GM13977 (cell line): Measurements from ENCODE around the gene IGF1R.

Source experiments
- DNase-seq: peaks from one replicate; pipeline ENCODE4 v3.0.0; 2012; ENCODE audit warnings: low spot score
- in situ Hi-C: fragments of 300-500 bp; cut with MboI; formaldehyde crosslinking; loops from one replicate; pipeline ENCODE4 v1.12.0; 2022; ENCODE audit warnings: low sequenced_read_pairs, low pct_unique_long_range_greater_than_20kb, mixed read lengths, inconsistent platforms; ENCODE audit not compliant: unreplicated experiment
- TF ChIP-seq, protein P1 (sequence below): IDR thresholded peaks from 2 replicates; pipeline ENCODE4 v1.5.1; 2012; ENCODE audit warnings: mild to moderate bottlenecking, control low read depth; ENCODE audit not compliant: insufficient read depth; ENCODE audit errors: extremely low read depth, missing control alignments

The IGF1R gene

DNA sequence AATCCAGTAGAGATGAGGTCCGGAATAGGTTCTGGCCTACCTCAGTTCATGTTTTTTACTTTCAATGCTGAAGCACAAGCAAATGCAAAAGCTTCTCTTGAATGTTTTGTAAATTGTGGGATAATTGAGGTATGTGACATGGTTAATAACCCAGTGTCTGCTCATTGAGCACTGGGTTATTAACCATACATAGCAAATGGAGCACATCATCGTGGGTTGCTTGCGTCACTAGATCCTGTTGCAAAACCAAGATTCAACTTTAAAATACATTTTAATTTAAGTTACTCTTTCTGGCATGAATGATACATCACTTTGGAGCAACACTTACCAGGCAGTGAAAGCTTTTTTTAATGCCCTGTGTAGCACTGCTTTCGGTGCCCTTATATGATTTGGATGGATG lies 165.6 kb downstream of the IGF1R start:
- no peak for DNase-seq
- TF ChIP-seq, protein P1, sequence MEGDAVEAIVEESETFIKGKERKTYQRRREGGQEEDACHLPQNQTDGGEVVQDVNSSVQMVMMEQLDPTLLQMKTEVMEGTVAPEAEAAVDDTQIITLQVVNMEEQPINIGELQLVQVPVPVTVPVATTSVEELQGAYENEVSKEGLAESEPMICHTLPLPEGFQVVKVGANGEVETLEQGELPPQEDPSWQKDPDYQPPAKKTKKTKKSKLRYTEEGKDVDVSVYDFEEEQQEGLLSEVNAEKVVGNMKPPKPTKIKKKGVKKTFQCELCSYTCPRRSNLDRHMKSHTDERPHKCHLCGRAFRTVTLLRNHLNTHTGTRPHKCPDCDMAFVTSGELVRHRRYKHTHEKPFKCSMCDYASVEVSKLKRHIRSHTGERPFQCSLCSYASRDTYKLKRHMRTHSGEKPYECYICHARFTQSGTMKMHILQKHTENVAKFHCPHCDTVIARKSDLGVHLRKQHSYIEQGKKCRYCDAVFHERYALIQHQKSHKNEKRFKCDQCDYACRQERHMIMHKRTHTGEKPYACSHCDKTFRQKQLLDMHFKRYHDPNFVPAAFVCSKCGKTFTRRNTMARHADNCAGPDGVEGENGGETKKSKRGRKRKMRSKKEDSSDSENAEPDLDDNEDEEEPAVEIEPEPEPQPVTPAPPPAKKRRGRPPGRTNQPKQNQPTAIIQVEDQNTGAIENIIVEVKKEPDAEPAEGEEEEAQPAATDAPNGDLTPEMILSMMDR, result no peak
- in situ Hi-C loops, result no loop called here

DNA sequence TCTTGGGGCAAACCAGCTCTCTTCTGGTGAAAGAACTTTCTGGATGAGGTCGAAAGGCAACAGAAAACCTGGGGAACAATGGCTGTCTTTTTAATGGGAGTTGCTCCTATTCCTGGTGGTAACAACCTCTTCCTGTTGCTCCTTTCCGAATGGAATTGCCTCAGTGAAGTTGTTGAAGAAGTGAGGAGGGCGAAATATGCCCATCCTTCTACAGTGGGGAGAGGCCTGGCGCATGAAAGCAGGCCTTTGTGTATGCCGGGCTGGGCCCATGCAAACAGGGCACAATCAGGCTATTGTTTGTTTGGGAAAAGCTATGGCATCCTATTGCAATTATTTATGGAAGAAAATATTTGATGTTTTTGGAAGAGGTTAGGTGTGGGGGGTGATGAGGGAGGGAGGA lies 166.9 kb downstream of the IGF1R start:
- TF ChIP-seq, protein P1, result no peak
- in situ Hi-C loops, result no loop called here
- DNase-seq, result no peak

DNA sequence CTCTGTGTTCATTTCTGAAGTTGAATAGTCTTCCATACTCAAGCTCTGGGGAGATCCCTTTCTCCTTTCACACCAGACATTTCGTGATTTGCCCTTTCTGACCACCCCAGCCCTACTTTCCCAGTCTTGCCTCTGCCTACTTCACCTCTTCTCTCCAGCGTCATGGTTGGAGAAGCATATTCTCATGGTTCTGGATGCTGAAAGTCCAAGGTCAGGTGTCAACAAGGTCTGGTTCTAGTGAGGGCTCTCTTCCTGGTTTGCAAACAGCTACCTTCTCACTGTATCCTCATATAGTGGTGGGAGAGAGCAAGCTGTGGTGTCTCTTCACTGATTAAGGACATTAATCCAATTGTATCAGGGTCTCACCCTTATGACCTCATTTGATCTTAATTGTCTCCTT lies 169.4 kb downstream of the IGF1R start:
- no peak for DNase-seq
- TF ChIP-seq, protein P1, result no peak
- in situ Hi-C loops, result no loop called here

DNA sequence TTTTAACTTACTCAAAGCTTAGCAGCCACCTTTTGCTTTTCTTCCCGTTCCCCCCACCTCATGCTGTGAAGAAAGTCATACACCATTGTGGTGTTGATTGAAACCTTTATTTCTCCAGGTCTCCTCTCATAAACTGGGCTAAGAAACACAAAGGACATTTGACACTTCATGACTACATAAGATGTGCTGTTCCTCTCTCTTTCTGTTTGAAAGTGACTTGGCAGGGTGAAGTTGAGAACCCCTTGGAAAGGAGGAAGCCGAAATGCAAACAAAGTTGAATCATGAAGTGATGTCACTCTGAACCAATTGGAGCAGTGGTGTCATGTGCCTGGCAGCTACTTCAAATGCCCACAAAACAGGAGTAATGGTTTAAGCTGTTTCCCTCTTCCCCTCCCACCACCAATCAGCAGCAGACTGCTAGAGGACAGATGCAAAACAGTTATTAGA lies 174.7 kb downstream of the IGF1R start:
- DNase-seq, result no peak
- in situ Hi-C loops, result no loop called here
- TF ChIP-seq, protein P1, result no peak

DNA sequence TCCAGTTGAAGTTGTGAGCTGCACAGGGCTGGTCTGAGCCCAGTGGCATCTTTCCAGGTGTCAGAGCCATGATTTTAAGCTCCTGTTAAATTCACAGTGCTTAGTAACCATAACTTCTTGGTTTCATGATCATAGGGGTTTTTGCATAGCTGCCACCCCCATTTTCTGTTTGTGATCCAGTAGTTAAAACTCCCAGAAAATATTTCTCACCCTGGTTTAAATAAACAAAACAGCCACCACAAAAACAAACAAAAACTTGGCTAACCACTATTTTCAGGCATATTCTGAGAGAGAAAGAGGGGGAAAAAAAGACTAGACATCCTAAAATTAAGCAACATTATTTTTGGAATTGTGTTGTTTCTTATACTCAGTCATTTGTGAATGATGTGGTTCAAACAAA lies 175.3 kb downstream of the IGF1R start:
- DNase-seq, result no peak
- in situ Hi-C loops, result no loop called here
- TF ChIP-seq, protein P1, result no peak

DNA sequence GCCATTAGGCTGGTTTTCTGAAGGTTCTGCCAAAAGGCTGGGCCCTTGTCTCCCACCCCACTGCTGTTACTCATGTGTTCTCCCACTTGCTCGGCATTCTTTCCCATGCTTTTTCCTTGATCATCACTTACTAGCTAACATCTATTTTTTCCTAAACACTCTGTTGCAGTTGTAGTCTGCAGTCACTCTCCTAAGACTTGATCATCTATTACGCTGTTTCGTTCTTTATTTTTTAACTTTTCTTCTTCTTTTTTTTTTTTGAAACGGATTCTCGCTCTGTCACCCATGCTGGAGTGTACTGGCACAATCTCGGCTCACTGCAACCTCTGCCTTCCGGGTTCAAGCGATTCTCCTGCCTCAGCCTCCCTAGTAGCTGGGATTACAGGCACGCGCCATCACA lies 176.3 kb downstream of the IGF1R start:
- DNase-seq, result no peak
- in situ Hi-C loops, result no loop called here
- TF ChIP-seq, protein P1, result no peak

DNA sequence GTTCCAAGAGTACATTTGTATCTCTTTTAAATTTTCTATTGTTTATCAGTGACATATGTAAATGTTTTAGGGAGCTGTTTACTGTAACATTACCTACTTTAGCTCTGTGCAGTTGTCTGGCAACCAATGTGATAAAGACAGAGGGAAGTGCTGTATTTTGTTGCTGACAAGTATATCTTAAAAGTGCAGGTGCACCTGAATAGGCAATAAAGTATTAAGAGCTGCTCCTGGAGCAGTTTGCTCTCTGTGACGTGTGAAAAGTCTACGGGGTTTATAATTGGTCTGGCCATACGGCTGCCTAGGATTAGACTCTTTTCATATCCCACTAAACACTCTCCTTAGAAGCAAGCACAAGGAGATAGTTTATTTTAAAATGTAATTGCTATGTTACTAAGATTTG lies 178.3 kb downstream of the IGF1R start:
- TF ChIP-seq, protein P1, result no peak
- in situ Hi-C loops, result no loop called here
- no peak for DNase-seq
